Choroid plexus epithelial cell (primary cell): ENCODE results near the gene ASAP2.

Experiments used
- DNase-seq: peaks from one replicate; pipeline ENCODE4 v3.0.0-alpha.2; 2010; ENCODE audit warnings: low read depth
- H3K4me3 ChIP-seq: 2 replicates; pipeline ENCODE4 v1.5.1; 2011; ENCODE audit warnings: low read depth, mild to moderate bottlenecking, control low read depth, low read length, moderate library complexity
- CTCF ChIP-seq: conservative IDR thresholded peaks from 2 replicates; pipeline ENCODE4 v1.5.1; 2011; ENCODE audit warnings: low read depth, mild to moderate bottlenecking, control low read depth, inconsistent platforms, low read length, moderate library complexity

ASAP2 gene

DNA sequence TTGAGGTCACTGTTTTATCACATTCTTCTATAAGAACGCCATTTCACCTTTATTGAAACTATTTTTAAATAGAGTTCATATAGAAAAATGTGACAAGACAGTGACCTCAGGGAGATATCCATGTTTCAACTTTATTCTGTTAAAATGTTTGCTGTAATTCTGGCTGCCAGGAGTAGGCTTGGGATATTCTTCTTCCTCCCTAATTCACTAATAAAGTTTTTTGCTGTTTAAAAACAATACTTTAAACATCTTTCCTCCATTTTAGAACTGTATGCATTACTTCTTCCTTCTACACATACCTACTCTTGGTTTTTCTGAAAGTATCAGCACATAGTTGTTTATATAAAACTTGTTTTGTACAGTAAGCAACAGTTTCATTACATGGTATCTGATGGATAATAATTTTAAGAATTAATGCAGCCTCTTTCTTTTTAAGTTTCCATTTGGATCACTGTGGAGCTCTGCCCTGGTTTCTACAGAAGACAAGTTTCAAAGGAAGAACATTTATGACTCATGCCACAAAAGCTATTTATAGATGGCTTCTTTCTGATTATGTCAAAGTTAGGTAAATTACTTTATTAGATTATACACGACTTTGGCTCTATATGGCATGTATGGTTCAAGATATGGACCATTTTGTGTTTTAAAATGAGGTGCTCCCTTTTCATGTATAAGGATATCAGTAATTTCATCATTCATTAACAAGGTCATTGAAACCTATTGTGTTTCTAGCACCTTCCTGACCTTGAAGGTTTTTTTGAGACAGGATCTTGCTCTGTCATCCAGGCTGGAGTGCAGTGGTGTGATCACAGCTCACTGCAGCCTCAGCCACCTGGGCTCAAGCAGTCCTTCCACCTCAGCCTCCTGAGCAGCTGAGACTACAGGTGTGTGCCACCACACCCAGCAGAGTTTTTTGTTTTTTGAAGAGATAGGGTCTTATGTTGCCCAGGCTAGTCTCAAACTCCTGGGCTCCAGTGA lies 224.0 kb downstream of the ASAP2 start:
- no peak for TF ChIP-seq CTCF
- H3K4me3 ChIP-seq = no peak overlapping the region
- peak; percentile 66 for DNase-seq

DNA sequence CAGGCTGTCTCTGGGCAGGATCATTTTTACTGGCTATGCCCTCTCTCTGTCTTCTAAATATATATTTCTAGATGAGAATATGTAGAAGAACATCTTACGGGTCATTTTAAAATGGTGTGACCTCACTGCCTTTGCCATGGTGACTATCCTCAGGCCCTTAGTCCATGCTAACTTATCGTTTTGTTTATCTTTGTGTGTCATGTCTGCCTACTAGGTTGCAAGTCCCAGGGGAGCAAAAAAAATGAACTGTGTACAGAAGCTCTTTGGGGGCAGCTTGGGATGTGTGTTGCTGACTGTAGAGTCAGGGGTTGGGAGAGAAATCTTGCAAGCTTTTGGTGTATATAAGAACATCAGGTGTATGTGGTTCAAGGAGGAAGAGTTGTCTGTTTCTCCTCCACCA lies 227.9 kb downstream of the ASAP2 start:
- no peak overlapping the region for H3K4me3 ChIP-seq
- no peak for TF ChIP-seq CTCF
- peak; percentile 14 for DNase-seq

DNA sequence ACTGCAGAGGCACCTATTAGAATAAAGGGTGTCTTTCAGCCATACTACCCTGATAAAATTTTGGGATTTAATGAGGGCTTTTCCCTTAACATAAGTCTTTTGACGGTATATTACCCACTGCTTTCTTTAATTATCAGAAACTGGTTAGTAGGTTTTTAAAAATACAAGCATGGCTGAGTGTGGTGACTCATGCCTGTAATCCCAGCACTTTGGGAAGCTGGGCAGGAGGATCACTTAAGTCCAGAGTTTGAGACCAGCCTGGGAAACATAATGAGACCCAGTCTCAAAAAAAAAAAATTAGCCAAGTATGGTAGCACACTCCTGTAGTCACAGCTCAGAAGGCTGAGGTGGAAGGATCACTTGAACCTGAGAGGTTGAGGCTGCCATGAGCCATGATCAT lies 232.9 kb downstream of the ASAP2 start:
- no peak overlapping the region for H3K4me3 ChIP-seq
- peak; percentile 30 for DNase-seq
- no peak for TF ChIP-seq CTCF

GRCh38 chr2:9440058-9440727 lies 233.6 kb downstream of the ASAP2 start:
- H3K4me3 ChIP-seq = no peak overlapping the region
- DNase-seq = peak; percentile 78
- no peak for TF ChIP-seq CTCF

DNA sequence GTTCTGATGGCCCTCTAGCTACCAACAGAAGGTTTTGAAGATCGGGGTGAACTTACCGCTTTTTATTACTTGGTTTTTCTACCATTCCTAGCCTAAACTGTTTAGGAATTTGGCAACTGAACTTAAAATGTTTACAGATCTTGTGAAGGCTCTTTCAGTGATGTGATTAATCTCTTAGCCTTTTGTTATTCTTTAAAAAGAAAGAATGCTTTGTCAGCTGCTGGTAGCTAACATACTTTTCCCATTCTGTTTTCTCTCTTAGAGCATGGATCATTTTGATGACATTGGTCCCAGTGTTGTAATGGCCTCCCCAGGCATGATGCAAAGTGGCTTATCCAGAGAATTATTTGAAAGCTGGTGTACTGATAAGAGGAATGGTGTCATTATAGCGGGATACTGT lies 234.9 kb downstream of the ASAP2 start:
- TF ChIP-seq CTCF = no peak
- no peak overlapping the region for H3K4me3 ChIP-seq
- no peak for DNase-seq

- no peak for DNase-seq
- no peak overlapping the region for H3K4me3 ChIP-seq
- no peak for TF ChIP-seq CTCF
Observed at GRCh38 chr2:9443526-9443925, 236.9 kb downstream of the ASAP2 start.
